Left renal pelvis (tissue), 4 donors: ENCODE measurements around the gene ABHD2. TPM values are rescaled to one million over a fixed set of nuclear protein-coding genes. Genes with fewer than 3 reads are reported as not detected.
"Not testable (repeated sequence)": the region's sequence is repeated elsewhere in the genome, so short reads cannot be mapped to it uniquely, and the experiment has no call there.

Experiments used
- DNase-seq, 4 donors: peaks; one replicate each; pipeline ENCODE4 v3.0.0-alpha.2; 2013; ENCODE audit warnings: low read depth in 4 of 4, low spot score in 3 of 4
- polyA plus RNA-seq, 4 donors: library from polyadenylated mRNA; unstranded; fragments of 120-200 nt; gene quantifications; one replicate each; pipeline ENCODE4 v1.2.1, GENCODE V29; 2013; ENCODE audit not compliant: insufficient read length in 4 of 4

ABHD2 gene
- polyA plus RNA-seq, 4 donors = 28.2 to 40.0 (median 29.6) TPM

DNA sequence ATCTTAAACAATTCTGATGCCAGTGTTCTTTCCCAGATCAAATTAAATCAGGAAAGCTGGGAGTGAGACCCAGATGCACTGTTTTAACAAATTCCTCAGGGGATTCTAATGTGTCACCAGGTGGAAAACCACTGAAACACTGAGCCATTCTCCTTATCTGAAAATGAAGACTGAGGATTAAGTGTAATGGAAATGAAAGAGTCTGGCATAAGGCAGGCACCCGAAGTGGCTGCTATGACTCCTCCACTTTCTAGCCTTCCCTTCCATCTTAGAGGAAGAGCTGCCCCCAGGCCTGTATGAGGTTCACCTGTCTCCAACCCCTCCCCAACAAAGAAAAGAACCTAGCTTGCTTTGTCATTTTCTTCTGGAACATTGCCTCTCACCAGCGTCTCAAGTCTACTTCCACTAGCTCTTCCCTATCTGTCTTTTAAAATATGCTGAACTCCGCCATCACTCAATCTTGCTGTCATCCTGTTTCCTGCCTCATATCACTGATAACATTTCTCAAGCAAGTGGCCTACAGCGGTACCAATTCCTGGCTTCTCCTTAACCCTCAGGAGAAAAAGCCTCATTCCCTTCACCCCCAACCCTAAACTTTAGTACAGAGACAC is 13.7 kb upstream of the ABHD2 start:
- DNase-seq = no peak

DNA sequence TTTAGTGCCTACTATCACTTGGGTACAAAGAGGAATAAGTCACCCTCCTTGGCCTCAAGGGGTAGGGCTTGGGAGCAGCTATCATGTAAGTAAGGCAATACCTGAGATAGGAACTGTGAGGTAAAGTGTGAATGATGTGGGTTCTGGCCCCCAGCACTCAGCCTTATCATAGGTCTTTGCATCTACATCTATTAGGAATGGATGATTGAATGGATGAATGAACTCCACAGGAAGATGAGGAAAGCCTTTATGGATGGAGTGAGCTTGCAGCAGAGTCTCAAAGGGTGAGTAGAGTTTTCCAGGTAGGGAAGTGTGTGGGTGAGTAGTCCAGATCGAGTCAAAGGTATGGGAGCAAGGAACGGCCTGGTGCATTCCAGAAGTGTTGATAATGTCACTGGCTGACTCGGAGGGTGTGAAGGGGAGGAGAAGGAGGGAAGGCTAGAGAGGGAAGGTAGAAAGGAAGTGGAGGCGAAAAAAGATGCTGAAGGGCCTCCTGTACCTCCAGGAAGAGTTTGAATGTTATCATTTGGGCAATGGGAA is 13.1 kb upstream of the ABHD2 start:
- no peak for DNase-seq

DNA sequence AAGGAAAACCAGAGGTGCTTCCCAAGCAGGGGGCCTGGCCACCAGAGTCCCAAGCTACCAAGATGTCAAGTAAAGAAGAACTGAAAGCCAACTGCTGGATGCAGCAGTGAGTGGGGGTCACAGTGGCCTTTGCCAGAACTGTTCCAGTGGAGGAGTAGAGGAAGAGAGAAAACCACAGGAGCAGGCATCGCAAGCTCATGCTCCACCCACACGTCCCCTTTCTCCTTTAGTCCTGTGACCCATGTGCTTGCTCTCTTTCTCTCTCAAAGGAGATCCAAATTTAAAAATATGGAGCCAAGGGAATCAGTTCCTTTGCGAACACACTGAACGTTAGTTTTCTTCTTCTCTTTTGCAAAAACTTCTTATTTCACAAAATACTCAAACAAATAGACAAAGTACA is 12.4 kb upstream of the ABHD2 start:
- no peak for DNase-seq

DNA sequence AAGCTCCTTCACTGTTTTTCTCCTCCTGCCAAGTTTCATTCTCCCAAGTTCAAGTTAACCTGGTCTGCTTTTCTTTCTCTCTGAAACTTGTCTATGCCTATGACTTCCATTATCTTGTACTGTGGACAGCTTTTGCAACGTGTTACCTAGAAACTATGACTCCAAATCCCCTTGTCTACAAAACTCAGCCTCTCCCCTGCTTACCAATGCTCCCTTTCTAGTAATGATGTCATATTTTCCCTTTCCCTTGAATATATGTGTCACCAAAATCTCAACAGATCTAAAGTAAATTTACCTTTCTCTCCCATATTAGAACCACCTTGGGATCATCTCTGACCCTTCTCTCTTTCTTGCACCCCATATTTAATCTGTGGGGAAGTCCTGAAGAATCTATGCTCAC is 10.5 kb upstream of the ABHD2 start:
- DNase-seq = no peak

DNA sequence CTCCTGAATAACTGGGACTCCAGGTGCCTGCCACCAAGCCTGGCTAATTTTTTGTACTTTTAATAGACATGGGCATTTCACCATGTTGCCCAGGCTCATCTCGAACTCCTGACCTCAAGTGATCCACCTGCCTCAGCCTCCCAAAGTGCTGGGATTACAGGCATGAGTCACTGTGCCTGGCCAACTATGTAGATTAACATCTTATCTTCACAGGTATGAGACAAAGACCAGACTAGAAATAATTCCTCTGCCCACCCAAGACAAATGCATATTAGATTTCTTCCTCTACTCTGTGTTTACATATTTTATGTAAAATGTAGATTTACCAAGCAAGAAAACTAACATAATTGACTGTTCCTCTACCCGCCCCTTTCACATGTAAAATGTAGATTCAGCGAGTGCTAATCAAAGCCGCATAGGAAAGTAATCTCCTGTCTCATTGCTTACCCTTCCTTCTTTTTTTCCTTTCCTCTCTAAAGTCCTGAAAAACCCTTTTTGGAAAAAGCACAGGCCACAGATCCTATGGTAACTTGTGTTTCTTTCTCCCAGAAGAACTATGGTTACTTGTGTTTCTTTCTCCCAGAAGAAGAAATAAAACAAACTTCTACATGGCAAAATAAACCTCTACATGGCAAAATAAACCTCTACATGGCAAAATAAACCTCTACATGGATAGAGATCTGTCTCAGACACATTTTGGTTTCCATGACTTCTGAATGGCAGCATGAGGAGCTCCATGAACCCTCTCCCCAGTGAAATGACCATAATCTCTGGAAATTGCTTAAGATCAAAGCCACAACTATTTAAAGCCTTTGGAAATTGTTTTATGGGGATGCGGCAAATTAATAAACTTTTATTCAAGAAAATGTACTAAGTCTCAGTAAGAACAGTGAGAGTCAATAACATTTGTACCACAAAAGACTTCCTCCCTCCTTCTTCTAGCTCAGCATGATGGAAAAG is 9.1 kb upstream of the ABHD2 start:
- DNase-seq = no peak

DNA sequence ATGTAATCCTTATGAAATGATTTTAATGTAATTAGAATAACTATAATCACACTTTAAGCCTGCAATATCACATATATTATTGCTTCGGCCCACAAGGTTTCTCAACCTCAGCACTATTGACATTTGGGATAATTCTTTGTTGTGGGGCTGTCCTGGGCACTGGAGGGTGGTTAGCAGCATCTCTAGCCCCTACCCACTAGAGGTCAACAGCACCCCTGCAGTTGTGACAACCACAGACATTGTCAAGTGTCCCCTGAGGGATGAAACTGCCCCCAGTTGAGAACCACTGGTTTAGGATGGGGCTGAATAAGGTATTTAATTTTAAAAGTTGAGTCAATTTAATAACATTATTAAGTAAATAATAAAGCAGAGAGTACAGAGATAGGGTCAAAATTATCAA is 6.4 kb upstream of the ABHD2 start:
- DNase-seq = no peak

DNA sequence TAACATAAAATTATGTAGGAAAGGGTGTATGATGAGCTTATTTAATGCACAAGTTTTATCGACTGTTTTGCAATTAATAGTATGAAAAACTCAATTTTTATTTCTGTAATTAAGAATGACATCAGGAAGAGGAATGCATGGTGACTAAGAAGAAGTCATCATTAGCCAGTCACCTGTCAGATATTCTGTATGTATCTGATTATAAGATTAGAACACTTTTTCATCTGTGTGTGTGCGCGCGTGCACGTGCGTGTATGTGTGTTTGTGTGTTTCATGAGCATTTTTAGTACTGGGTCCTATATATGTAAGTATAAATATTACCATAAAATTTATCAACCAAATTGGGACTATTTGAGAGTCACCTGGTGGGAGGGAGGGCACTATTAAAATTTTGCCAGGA is 5.0 kb upstream of the ABHD2 start:
- no peak for DNase-seq

DNA sequence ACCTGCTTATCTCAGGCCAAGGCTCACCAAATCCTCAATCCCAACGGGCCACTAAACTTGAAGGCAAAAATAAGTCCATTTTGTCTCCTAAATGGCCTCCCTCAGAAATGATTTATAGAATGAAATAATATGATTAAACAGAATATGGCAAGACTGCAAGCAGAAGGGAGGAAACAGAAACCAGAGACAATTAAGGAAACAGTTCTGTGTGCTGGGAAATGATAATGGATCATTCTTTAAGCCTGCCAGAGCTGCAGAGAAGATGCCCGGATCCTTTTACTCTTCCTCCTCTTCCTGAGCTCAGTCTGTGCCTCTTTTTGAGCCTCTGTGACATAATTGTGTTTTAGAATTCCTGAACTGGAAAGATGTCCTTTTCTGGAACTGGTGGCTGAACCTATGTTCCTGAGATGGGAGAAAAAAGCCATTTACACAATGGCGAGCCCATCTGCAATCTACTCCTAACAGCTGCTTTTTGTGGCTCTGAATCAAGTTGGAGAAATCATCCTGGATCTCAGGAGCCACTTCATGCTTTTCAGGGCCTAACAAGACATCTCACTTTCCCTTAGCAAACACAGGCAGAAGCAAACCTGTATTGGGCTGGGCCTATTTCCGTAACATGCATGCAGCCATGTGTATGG is 2.8 kb upstream of the ABHD2 start:
- DNase-seq = no peak

DNA sequence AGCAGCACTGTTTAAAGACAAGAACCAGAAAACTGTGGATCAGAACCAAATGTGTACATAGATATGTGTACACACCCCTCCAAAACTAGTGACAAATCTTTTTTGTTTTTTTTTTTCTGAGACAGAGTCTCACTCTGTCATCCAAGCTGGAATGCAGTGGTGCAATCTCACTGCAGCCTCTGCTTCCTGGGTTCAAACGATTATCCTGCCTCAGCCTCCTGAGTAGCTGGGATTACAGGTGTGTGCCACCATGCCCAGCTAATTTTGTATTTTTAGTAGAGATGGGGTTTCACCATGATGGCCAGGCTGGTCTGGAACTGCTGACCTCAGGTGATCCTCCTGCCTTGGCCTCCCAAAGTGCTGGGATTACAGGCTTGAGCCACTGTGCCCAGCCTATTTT is 2.3 kb upstream of the ABHD2 start:
- DNase-seq = not testable (repeated sequence)

DNA sequence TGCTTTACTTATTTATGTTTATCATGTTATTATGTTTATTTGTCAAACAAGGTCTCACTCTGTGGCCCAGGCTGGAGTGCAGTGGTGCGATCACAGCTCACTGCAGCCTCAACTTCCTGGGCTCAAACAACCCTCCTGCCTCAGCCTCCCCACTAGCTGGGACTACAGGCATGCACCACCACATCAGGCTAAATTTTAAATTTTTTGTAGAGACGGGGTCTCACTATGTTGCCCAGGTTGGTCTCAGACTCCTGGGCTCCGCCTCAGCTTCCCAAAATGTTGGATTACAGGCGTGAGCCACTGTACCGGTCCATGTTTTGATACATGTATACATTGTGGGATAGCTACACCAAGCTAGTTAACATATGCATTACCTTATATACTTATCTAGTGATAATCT is 1.9 kb upstream of the ABHD2 start:
- DNase-seq = not testable (repeated sequence)

DNA sequence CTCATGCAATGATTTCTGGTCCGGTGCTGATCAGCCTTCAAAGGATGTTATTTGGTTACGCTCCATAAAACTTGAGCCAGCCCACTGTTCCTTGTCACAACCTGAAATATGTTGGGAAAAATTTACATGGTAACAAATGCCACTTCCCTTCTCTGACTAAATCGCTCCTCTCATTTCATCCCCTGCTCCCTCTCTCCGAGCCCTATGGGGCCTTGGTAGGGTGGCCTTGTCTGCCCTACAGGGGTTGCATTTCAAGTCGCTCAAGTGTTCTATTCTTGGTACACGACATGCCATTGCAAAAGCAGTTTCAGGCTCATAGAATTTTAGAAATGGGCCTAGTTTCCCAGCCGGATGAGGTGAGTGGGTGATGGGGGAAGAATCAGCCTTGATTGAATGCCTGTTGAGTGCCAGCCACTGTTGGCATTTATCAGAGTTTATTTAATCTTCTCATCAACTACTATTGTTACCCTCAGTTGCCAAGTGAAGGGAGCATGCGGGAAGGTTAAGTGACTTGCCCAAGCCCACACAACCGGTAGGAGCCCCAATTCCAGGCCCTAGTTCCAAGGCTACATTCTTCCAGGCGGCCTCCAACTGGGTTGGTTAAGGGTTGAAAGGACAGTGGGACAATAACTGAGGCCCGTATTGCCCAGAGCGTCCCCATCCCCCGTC is 961 bp upstream of the ABHD2 start:
- no peak for DNase-seq

DNA sequence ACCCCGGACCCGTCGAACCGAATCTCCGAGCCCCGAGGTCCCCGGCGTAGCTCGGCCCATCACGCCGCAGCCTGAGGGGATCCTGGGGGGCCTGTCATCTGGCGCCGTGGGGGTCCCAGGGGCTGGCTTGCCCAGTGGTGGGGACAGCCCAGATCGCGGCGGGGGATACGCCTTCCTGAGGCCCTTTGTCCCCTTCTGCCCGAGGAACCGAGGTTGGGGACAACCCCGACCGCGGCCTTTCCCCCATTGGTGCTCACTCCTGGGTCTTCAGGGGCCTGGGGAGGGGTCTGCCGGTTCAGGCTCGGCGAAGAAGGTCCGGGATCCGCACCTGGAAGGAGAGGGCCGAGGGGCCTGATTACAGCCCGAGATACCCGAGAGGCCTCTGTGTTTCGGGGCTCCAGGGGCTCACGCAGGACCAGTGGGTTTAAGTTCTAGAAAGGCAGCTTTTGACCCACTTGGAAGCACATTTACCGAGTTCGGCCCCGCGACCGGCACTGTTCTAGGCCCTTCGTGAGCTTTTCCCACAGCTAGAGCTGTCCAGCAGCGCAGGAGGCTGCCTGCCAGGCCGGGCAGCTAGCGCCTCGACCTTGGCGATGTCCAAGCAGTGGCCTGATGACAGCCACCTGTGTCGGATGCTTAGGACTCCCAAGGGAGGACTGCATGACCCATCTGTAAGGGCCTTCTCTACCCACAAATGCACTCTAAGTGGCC is 504 bp downstream of the ABHD2 start:
- DNase-seq = no peak

DNA sequence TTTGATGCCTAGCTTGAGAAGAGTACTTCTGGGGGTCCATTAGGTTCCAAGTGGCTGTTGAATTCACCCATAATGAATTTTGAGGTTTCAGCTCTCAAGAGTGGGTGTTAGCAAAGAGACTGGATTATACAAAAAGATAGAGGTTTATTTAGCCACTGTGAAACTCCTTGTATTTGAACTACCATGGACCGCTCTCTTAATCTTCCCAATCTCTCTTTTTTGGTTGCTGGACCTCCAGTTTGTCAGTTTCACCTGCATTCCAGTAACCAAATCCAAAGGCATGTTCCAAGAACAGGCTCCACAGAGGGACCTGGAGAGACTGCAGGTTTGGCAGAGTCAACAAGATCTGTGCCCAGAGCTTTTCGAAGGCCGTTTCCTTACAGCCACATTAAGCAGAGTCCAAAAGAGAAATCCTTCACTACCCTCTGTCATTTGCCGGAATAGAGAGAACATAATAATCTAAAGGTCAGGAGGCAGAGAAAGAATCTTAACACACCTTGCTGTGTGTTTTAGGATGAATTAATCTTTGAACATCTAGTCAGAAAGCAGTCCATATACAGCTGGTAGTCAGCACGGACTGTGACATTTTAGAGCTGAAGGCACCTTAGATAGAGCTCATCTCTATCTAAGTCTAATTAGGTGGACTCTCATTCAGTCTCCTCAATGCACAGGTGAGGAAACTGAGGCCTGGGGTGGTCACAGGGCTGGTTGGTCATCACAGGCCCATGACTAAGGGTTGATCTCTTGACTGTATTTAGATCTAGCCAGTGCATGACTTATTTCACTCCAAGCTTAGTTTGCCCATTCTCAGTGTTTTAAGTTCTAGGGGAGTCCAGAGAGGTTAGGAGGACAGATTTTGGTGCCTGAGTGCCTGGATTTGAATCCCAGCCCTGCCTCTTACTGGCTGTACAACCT is 1.3 kb downstream of the ABHD2 start:
- no peak for DNase-seq

DNA sequence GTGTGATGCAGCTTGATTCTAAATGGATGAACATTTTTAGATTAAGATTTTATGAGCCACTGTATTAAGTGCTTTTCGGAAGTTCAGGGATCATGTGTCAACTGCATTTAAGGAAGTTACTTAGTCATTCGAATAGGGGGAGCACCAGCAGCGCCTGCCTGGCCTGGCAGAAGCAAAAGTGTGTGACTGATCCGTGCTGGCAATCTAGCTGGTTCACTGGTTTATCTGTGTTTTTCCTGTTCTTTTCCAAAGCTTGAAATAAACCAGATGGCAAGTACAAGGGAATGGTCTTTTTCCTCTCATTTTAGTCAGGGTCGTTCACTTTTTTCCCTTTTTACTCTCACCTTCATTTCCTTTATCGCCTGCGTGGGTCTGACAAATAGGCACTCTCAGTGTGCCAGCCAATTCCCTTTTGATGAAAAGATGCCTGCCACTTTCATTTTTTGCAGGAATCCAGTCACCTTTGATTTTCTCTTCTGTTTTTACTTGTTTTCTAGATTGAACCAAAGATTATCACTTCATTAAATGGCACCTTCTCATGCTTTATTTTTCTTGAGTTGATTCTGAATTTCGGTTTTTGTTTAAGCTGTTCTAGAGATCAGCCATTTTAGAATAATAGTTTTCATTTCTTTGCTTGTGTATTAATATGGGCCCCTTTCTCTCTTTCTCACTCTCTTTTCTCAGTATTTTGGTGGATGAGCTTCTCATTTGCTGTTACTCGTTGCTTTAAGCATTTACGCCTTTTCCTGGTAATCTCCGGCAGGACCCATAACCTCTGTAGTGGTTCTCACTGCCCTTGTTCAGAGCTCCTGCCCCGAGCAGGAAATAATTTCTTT is 2.8 kb downstream of the ABHD2 start:
- no peak for DNase-seq

DNA sequence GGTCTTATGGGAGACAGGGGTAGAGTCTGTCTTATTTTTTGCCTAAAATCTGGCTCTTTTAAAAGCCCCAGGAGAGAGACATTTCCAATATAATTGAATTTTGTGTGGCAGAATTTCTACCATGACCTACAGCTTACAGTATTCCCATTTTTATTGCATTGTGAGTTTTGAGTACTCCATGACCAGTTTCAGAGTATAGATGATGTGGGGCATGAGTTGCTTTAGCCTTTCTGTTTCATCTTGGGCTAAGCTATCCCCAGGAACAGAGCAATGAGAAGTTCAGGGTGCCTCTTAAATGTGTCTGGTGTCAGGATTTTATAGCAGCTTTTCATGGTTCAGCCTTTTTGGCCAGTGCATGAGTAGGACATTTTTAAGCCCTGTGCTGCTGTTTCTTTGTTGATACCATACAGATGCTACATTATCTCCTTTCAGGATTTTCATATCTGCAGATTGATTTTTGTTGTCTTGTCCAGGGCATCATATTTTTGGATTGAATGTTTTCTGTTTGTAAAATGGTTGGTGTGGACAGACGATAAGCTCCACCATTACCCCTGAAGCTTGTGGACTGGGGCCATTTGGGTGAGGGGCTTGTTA is 3.5 kb downstream of the ABHD2 start:
- no peak for DNase-seq

DNA sequence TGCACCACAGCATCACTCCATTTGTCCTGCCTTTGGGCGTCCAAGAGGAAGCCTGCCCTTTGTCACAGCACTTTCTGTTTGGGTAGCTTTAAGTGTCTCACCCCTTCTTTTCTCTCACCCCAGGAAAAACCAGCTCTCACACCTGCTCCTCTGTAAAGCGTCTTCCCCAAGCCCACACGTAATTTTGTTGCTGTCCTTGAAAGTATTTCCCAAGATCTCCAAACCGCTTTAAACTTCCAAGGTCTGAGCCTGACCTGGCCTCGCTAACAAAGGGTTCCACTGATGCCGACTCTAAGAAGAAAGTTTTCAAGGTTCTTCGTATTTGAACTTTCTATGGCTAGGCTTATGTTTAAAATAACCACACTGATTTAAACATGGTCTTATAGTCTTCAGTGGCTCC is 5.3 kb downstream of the ABHD2 start:
- no peak for DNase-seq

DNA sequence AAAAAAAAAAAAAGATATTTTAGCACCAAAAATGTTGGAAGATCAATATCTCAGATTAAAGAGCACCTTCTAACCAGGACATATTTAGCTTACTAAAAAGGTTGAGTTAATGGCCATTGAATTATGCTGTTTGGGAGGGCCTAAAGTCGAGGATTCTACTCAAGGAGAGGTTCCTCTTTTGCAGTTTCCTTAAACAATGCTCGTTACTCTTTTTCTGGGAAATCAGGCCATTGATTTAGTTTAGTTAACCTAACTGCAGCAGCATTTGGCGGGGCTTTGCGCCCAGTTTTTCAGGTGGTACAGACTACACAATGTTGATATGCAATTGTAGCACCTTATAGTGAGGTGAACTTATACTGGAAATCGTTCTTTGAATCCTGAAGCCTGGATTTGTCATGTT is 6.8 kb downstream of the ABHD2 start:
- no peak for DNase-seq

DNA sequence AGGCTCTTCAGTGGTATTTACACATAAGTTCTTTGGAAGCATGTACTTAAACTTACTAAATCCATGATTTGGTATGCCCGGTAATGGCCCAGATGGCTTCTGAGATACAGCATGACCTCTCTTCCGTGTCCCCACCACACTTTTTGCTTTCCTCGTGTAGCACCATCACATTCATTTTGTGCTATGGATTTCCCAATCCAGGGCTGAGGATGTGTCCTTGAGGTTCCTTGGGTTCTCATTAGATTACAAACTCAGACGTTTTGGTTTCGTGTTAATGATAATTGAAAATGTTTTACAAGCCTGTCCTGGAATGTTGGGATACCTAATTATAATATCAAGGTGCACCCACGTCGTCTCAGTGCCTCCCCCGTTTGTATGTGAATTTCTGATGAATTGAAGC is 7.3 kb downstream of the ABHD2 start:
- DNase-seq = no peak
